Purkinje cell (primary cell): Measurements from ENCODE around the gene SMNDC1. TPM values are rescaled to one million over a fixed set of nuclear protein-coding genes. Genes with fewer than 3 reads are reported as not detected.

ENCODE experiments used
- polyA plus RNA-seq: library from polyadenylated mRNA; unstranded; fragments of >200 nt; fragmentation: Nextera tagmentation; gene quantifications from 2 replicates; pipeline ENCODE4 v1.2.1, GENCODE V29; 2014

SMNDC1 gene
- polyA plus RNA-seq: 11.4 and 12.6 TPM in 2 replicates

DNA sequence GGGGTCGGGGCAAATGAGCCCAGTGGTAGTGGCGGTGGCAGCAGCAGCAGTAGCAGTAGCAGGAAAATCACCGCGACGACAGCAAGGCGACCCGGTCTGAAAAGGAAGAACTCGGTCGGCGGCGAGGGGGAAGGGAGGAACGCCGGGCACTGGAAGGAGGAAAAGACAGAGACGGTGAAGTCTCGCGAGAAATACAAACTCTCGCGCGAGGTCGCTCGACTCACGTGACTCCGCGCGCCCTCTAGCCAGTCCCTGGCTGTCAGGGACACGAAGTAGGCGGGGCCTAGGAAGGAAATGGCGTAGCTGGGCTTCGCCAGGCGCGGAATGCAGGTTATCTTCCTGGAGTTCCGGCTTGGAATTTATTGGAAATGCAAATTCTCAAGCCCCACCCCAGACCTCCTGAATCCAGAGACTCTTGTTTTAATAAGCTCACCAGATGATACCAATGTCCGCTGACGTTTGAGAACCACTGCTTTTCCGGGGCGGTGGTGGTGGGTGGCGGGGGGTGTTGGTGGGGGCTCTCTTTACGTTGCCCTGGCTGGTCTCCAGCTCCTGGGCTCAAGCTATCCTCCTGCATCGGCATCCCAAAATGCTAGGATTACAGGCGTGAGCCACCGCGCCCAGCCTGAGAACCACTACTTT lies at the start of gene SMNDC1:
TSS of gene SMNDC1 (minus strand) at position 141 of the 642 bp plus-strand sequence. CDS start 1,333 bp downstream, outside the sequence.

Other genes with a start within 250 kb of the SMNDC1 start
- 21.8 and 26.6 TPM in 2 replicates for gene MXI1, start 97.3 kb downstream of the SMNDC1 start, polyA plus RNA-seq
- 1.7 TPM in 2 replicates for gene DUSP5, start 193.0 kb upstream of the SMNDC1 start, polyA plus RNA-seq